Liver (tissue), 3 donors: ENCODE results near the gene POLN.

ENCODE experiments used
- EGR1 ChIP-seq, 2 donors: IDR thresholded peaks; 2 replicates each; pipeline ENCODE4 v1.6.1; 2016 to 2018; ENCODE audit warnings: antibody characterized with exemption in 2 of 2, low read depth in 2 of 2
- FOXA1 ChIP-seq: IDR thresholded peaks from 2 replicates; pipeline ENCODE4 v1.6.1; 2016; ENCODE audit warnings: antibody characterized with exemption
- JUND ChIP-seq, 2 donors: IDR thresholded peaks; 2 replicates each; pipeline ENCODE4 v1.6.1; 2016; ENCODE audit warnings: antibody characterized with exemption in 2 of 2
- NR2F2 ChIP-seq: IDR thresholded peaks from 2 replicates; pipeline ENCODE4 v1.6.1; 2016; ENCODE audit warnings: antibody characterized with exemption
- RAD21 ChIP-seq, 2 donors: IDR thresholded peaks; 2 replicates each; pipeline ENCODE4 v1.6.1; 2016; ENCODE audit warnings: antibody characterized with exemption in 2 of 2, mild to moderate bottlenecking in 2 of 2
- SP1 ChIP-seq: IDR thresholded peaks from 2 replicates; pipeline ENCODE4 v1.6.1; 2018; ENCODE audit warnings: antibody characterized with exemption, mild to moderate bottlenecking
- TAF1 ChIP-seq: conservative IDR thresholded peaks from 2 replicates; pipeline ENCODE4 v1.6.1; 2016; ENCODE audit warnings: antibody characterized with exemption, mild to moderate bottlenecking
- YY1 ChIP-seq: IDR thresholded peaks from 2 replicates; pipeline ENCODE4 v1.6.1; 2016; ENCODE audit warnings: antibody characterized with exemption, mild to moderate bottlenecking
- TF ChIP-seq, protein P1 (sequence below): fragments of 150-350 bp; IDR thresholded peaks from 2 replicates; pipeline ENCODE4 v1.5.1; 2017; ENCODE audit warnings: improper control_type of control experiment, low read depth, low read length; ENCODE audit not compliant: missing input control
- TF ChIP-seq, protein P2 (sequence below): IDR thresholded peaks from 2 replicates; pipeline ENCODE4 v1.6.1; 2016; ENCODE audit warnings: antibody characterized with exemption
- TF ChIP-seq, protein P3 (sequence below): IDR thresholded peaks from 2 replicates; pipeline ENCODE4 v1.6.1; 2016; ENCODE audit warnings: antibody characterized with exemption
- TF ChIP-seq, protein P4 (sequence below): IDR thresholded peaks from 2 replicates; pipeline ENCODE4 v1.6.1; 2016; ENCODE audit warnings: antibody characterized with exemption, mild to moderate bottlenecking
- TF ChIP-seq, protein P5 (sequence below): IDR thresholded peaks from 2 replicates; pipeline ENCODE4 v1.6.1; 2016; ENCODE audit warnings: antibody characterized with exemption
- donor health status: healthy.
- donor health status: healthy.

DNA sequence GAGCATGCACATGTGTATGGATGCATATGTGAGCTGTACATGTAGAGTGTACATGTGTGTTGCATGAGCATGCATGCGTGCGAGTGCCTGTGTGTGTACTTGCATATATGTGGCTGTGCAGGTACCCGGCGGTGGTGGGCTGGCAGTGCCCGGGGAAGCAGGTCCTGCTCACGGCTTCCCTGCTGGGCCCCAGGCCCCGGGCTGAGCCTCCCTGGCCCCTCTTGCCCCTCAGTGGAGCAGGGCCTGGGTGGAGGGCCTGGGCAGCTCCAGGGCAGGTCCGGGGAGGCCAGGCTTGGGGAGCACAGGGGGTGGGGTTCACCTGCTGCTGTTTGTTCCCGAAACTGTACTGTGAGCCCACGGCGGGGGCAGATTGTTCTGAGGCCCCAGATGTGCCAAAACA, 173.4 kb downstream of the POLN start:
- TF ChIP-seq, protein P1, sequence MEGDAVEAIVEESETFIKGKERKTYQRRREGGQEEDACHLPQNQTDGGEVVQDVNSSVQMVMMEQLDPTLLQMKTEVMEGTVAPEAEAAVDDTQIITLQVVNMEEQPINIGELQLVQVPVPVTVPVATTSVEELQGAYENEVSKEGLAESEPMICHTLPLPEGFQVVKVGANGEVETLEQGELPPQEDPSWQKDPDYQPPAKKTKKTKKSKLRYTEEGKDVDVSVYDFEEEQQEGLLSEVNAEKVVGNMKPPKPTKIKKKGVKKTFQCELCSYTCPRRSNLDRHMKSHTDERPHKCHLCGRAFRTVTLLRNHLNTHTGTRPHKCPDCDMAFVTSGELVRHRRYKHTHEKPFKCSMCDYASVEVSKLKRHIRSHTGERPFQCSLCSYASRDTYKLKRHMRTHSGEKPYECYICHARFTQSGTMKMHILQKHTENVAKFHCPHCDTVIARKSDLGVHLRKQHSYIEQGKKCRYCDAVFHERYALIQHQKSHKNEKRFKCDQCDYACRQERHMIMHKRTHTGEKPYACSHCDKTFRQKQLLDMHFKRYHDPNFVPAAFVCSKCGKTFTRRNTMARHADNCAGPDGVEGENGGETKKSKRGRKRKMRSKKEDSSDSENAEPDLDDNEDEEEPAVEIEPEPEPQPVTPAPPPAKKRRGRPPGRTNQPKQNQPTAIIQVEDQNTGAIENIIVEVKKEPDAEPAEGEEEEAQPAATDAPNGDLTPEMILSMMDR = no peak
- TF ChIP-seq JUND (IDR thresholded peaks at IDR 0.05) = no peak
- no peak for TF ChIP-seq FOXA1
- TF ChIP-seq, protein P2, sequence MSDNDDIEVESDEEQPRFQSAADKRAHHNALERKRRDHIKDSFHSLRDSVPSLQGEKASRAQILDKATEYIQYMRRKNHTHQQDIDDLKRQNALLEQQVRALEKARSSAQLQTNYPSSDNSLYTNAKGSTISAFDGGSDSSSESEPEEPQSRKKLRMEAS = no peak
- no peak for TF ChIP-seq RAD21 (IDR thresholded peaks at IDR 0.05)
- TF ChIP-seq, protein P3, sequence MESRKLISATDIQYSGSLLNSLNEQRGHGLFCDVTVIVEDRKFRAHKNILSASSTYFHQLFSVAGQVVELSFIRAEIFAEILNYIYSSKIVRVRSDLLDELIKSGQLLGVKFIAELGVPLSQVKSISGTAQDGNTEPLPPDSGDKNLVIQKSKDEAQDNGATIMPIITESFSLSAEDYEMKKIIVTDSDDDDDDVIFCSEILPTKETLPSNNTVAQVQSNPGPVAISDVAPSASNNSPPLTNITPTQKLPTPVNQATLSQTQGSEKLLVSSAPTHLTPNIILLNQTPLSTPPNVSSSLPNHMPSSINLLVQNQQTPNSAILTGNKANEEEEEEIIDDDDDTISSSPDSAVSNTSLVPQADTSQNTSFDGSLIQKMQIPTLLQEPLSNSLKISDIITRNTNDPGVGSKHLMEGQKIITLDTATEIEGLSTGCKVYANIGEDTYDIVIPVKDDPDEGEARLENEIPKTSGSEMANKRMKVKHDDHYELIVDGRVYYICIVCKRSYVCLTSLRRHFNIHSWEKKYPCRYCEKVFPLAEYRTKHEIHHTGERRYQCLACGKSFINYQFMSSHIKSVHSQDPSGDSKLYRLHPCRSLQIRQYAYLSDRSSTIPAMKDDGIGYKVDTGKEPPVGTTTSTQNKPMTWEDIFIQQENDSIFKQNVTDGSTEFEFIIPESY = no peak
- no peak for TF ChIP-seq NR2F2
- TF ChIP-seq, protein P4, sequence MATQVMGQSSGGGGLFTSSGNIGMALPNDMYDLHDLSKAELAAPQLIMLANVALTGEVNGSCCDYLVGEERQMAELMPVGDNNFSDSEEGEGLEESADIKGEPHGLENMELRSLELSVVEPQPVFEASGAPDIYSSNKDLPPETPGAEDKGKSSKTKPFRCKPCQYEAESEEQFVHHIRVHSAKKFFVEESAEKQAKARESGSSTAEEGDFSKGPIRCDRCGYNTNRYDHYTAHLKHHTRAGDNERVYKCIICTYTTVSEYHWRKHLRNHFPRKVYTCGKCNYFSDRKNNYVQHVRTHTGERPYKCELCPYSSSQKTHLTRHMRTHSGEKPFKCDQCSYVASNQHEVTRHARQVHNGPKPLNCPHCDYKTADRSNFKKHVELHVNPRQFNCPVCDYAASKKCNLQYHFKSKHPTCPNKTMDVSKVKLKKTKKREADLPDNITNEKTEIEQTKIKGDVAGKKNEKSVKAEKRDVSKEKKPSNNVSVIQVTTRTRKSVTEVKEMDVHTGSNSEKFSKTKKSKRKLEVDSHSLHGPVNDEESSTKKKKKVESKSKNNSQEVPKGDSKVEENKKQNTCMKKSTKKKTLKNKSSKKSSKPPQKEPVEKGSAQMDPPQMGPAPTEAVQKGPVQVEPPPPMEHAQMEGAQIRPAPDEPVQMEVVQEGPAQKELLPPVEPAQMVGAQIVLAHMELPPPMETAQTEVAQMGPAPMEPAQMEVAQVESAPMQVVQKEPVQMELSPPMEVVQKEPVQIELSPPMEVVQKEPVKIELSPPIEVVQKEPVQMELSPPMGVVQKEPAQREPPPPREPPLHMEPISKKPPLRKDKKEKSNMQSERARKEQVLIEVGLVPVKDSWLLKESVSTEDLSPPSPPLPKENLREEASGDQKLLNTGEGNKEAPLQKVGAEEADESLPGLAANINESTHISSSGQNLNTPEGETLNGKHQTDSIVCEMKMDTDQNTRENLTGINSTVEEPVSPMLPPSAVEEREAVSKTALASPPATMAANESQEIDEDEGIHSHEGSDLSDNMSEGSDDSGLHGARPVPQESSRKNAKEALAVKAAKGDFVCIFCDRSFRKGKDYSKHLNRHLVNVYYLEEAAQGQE = no peak
- TF ChIP-seq TAF1 = no peak
- no peak for TF ChIP-seq SP1
- TF ChIP-seq, protein P5, sequence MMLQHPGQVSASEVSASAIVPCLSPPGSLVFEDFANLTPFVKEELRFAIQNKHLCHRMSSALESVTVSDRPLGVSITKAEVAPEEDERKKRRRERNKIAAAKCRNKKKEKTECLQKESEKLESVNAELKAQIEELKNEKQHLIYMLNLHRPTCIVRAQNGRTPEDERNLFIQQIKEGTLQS = no peak
- no peak for TF ChIP-seq YY1
- no peak for TF ChIP-seq EGR1 (IDR thresholded peaks at IDR 0.05; ENCODE audit: low read depth in 2 of 2)
